B cell (primary cell): ENCODE measurements around the gene KIRREL3.

Experiments
- CTCF ChIP-seq: fragments of 200-600 bp; IDR thresholded peaks from one replicate; pipeline ENCODE4 v1.8.0; 2022; ENCODE audit warnings: antibody characterized with exemption, mild to moderate bottlenecking
- EZH2 ChIP-seq: IDR thresholded peaks from 2 replicates; pipeline ENCODE4 v1.6.1; 2012; ENCODE audit warnings: borderline replicate concordance, low read depth, mild to moderate bottlenecking, moderate library complexity, low read length; ENCODE audit not compliant: insufficient read depth, poor library complexity, severe bottlenecking

- no peak for TF ChIP-seq CTCF
- no peak for TF ChIP-seq EZH2
Measured at GRCh38 chr11:126645186-126645585, 355.4 kb downstream of the KIRREL3 start.
